HCT116 (cell line): ENCODE results near the gene FTL. TPM values are rescaled to one million over a fixed set of nuclear protein-coding genes. Genes with fewer than 3 reads are reported as not detected.

ENCODE experiments used
- ATAC-seq: fragments of 200-7000 bp; cut with Tn5 transposase; 2 replicates; pipeline ENCODE4 v1.9.1; 2020; ENCODE audit warnings: mild to moderate bottlenecking, moderate library complexity
- BruUV-seq: library from RNA; stranded (reverse); fragments of 400-500 nt; replicated peaks from 2 replicates; lab custom pipeline; 2021; lab: Mats Ljungman, UMichigan
- CTCF ChIA-PET: fragments of 300-600 bp; sonication (Branson Sonifier 250); formaldehyde crosslinking; loops from one replicate; lab custom pipeline; 2021; ENCODE audit warnings: antibody characterized with exemption; lab: Charles Lee
- POLR2A ChIA-PET: fragments of 300-600, 350-600 bp; sonication (Branson Sonifier 250); formaldehyde crosslinking; loops from one replicate; lab custom pipeline; 2021; ENCODE audit warnings: antibody characterized with exemption; lab: Charles Lee
- RAD21 ChIA-PET, 2 experiments: fragments of 300-600 bp; sonication (Branson Sonifier 250); formaldehyde crosslinking; loops; one replicate each; lab custom pipeline; 2023; ENCODE audit warnings: low total read pairs in 2 of 2; ENCODE audit not compliant: uncharacterized antibody in 2 of 2, unreplicated experiment in 2 of 2, low non-redundant PET in 1 of 2; lab: Charles Lee
- DNase-seq: peaks from one replicate; pipeline ENCODE4 v3.0.0-alpha.2; 2010; ENCODE audit warnings: low read depth, low spot score
- H2AFZ ChIP-seq: fragments of 200-600 bp; shearing (Covaris generic), sonication (generic); 2 replicates; pipeline ENCODE4 v1.6.1; 2017; ENCODE audit warnings: low read depth, mixed run types, mixed read lengths, antibody characterized with exemption, low read length; ENCODE audit not compliant: poor library complexity, severe bottlenecking
- H3K27ac ChIP-seq: 2 replicates; pipeline ENCODE4 v1.5.1; 2012; ENCODE audit warnings: low read depth, low read length
- H3K27me3 ChIP-seq: fragments of 200-600 bp; sonication (generic); 2 replicates; pipeline ENCODE4 v1.6.1; 2016; ENCODE audit warnings: mixed run types, low read length, mixed read lengths; ENCODE audit not compliant: insufficient read depth
- H3K36me3 ChIP-seq, 2 experiments: fragments of 200-500 bp in 1 of 2; fragments of 200-600 bp in 1 of 2; sonication (Bioruptor generic) in 1 of 2; sonication (generic) in 1 of 2; 2 replicates each; pipeline versions ENCODE4 v1.5.1 to v1.6.1; 2014 to 2016; ENCODE audit warnings: low read length in 2 of 2, inconsistent platforms in 1 of 2, mixed read lengths in 1 of 2, mixed run types in 1 of 2; ENCODE audit not compliant: insufficient read depth in 2 of 2, control insufficient read depth in 1 of 2
- H3K4me1 ChIP-seq, 2 experiments: fragments of 200-600 bp in 1 of 2; sonication (generic) in 1 of 2; 2 replicates each; pipeline versions ENCODE4 v1.5.1 to v1.6.1; 2012 to 2017; ENCODE audit warnings: low read length in 2 of 2, inconsistent platforms in 1 of 2, mild to moderate bottlenecking in 1 of 2, mixed read lengths in 1 of 2, mixed run types in 1 of 2, moderate library complexity in 1 of 2; ENCODE audit not compliant: insufficient read depth in 2 of 2, control insufficient read depth in 1 of 2
- H3K4me2 ChIP-seq: fragments of 200-600 bp; sonication (generic); 2 replicates; pipeline ENCODE4 v1.6.1; 2017; ENCODE audit warnings: mixed run types, low read length, mixed read lengths
- H3K4me3 ChIP-seq, 2 experiments: fragments of 200-600 bp in 1 of 2; sonication (generic) in 1 of 2; replicated peaks in 1 of 2; 2 replicates each; pipeline ENCODE4 v1.5.1; 2011 to 2016; ENCODE audit warnings: low read length in 2 of 2, control low read depth in 1 of 2, low read depth in 1 of 2, mild to moderate bottlenecking in 1 of 2, mixed read lengths in 1 of 2, mixed run types in 1 of 2
- H3K79me2 ChIP-seq: fragments of 200-600 bp; sonication (generic); 2 replicates; pipeline ENCODE4 v1.6.1; 2017; ENCODE audit warnings: mild to moderate bottlenecking, mixed run types, low read length, moderate library complexity, mixed read lengths; ENCODE audit not compliant: insufficient read depth
- H3K9ac ChIP-seq: fragments of 200-600 bp; sonication (generic); 2 replicates; pipeline ENCODE4 v1.6.1; 2016; ENCODE audit warnings: low read length, mixed read lengths
- H3K9me2 ChIP-seq: fragments of 200-600 bp; sonication (generic), shearing (Covaris generic); 2 replicates; pipeline ENCODE4 v1.6.1; 2017; ENCODE audit warnings: mixed run types, mild to moderate bottlenecking, moderate library complexity; ENCODE audit not compliant: insufficient read depth
- H3K9me3 ChIP-seq, 2 experiments: fragments of 200-500 bp in 1 of 2; fragments of 200-600 bp in 1 of 2; sonication (Bioruptor generic) in 1 of 2; sonication (generic) in 1 of 2; 2 replicates each; pipeline ENCODE4 v1.6.1; 2014 to 2017; ENCODE audit warnings: low read length in 2 of 2, mixed read lengths in 2 of 2, inconsistent platforms in 1 of 2, low read depth in 1 of 2, mild to moderate bottlenecking in 1 of 2, mixed run types in 1 of 2, moderate library complexity in 1 of 2; ENCODE audit not compliant: control insufficient read depth in 1 of 2, insufficient read depth in 1 of 2
- H4K20me1 ChIP-seq: fragments of 200-600 bp; sonication (generic), shearing (Covaris generic); 2 replicates; pipeline ENCODE4 v1.6.1; 2017; ENCODE audit warnings: mixed run types, mild to moderate bottlenecking, moderate library complexity; ENCODE audit not compliant: insufficient read depth
- CBX3 ChIP-seq: IDR thresholded peaks from 2 replicates; pipeline ENCODE4 v1.6.1; 2012; ENCODE audit warnings: low read depth
- CEBPB ChIP-seq: IDR thresholded peaks from 2 replicates; pipeline ENCODE4 v1.6.1; 2012; ENCODE audit warnings: low read depth
- ELF1 ChIP-seq: IDR thresholded peaks from 2 replicates; pipeline ENCODE4 v1.6.1; 2012; ENCODE audit warnings: low read depth, borderline replicate concordance
- EZH2 ChIP-seq: fragments of 200-600 bp; sonication (generic); IDR thresholded peaks from 2 replicates; pipeline ENCODE4 v1.6.1; 2017; ENCODE audit warnings: antibody characterized with exemption, mixed run types
- FOSL1 ChIP-seq: IDR thresholded peaks from 2 replicates; pipeline ENCODE4 v1.6.1; 2012; ENCODE audit warnings: low read depth
- JUND ChIP-seq: IDR thresholded peaks from 2 replicates; pipeline ENCODE4 v1.6.1; 2012
- POLR2AphosphoS5 ChIP-seq: IDR thresholded peaks from 2 replicates; pipeline ENCODE4 v1.6.1; 2011; ENCODE audit warnings: mild to moderate bottlenecking, low read depth, low read length, moderate library complexity
- RAD21 ChIP-seq: IDR thresholded peaks from 2 replicates; pipeline ENCODE4 v1.6.1; 2012; ENCODE audit warnings: low read depth, mild to moderate bottlenecking
- SIN3A ChIP-seq: IDR thresholded peaks from 2 replicates; pipeline ENCODE4 v1.6.1; 2012; ENCODE audit warnings: low read depth
- SP1 ChIP-seq: IDR thresholded peaks from 2 replicates; pipeline ENCODE4 v1.6.1; 2012; ENCODE audit warnings: low read depth
- SRF ChIP-seq: IDR thresholded peaks from 2 replicates; pipeline ENCODE4 v1.6.1; 2012; ENCODE audit warnings: low read depth
- TCF7L2 ChIP-seq: IDR thresholded peaks from 2 replicates; pipeline ENCODE4 v1.7.0; 2011; ENCODE audit warnings: borderline replicate concordance, inconsistent platforms; ENCODE audit not compliant: insufficient read depth, insufficient read length; ENCODE audit errors: extremely low read depth
- YY1 ChIP-seq: IDR thresholded peaks from 2 replicates; pipeline ENCODE4 v1.6.1; 2011; ENCODE audit warnings: low read length, low read depth, moderate library complexity, mild to moderate bottlenecking; ENCODE audit not compliant: insufficient replicate concordance; ENCODE audit errors: extremely low read depth
- ZNF274 ChIP-seq: fragments of 200-500 bp; sonication (Bioruptor generic); IDR thresholded peaks from 2 replicates; pipeline ENCODE4 v1.6.1; 2014; ENCODE audit warnings: mild to moderate bottlenecking, low read depth, low read length, inconsistent platforms
- intact Hi-C: fragments of 100-400 bp; cut with micrococcal nuclease; formaldehyde crosslinking; loops from 2 replicates; pipeline ENCODE4 v1.10.0; 2022
- total RNA-seq: library from RNA; stranded (reverse); gene quantifications from one replicate; pipeline ENCODE4 v1.2.1, GENCODE V29; 2021; ENCODE audit not compliant: unreplicated experiment
- TF ChIP-seq, protein P1 (sequence below): IDR thresholded peaks from 2 replicates; pipeline ENCODE4 v1.6.1; 2012
- TF ChIP-seq, protein P2 (sequence below): IDR thresholded peaks from 2 replicates; pipeline ENCODE4 v1.6.1; 2011; ENCODE audit warnings: mild to moderate bottlenecking, low read length, moderate library complexity; ENCODE audit not compliant: insufficient replicate concordance; ENCODE audit errors: extremely low read depth
- TF ChIP-seq, protein P3 (sequence below): IDR thresholded peaks from 2 replicates; pipeline ENCODE4 v1.6.1; 2012
- TF ChIP-seq, protein P4 (sequence below), 3 experiments: fragments of 200-600 bp in 1 of 3; sonication (generic) in 1 of 3; IDR thresholded peaks in 2 of 3; conservative IDR thresholded peaks in 1 of 3; 2 replicates each; pipeline ENCODE4 v1.5.1; 2012 to 2017; ENCODE audit warnings: low read depth in 2 of 3, low read length in 2 of 3, antibody characterized with exemption in 1 of 3, borderline replicate concordance in 1 of 3, control low read depth in 1 of 3, mild to moderate bottlenecking in 1 of 3, mixed read lengths in 1 of 3, mixed run types in 1 of 3, moderate library complexity in 1 of 3; ENCODE audit not compliant: insufficient read depth in 1 of 3

FTL gene
- total RNA-seq, 1 experiment from 2014 or later = 1,885 TPM

DNA sequence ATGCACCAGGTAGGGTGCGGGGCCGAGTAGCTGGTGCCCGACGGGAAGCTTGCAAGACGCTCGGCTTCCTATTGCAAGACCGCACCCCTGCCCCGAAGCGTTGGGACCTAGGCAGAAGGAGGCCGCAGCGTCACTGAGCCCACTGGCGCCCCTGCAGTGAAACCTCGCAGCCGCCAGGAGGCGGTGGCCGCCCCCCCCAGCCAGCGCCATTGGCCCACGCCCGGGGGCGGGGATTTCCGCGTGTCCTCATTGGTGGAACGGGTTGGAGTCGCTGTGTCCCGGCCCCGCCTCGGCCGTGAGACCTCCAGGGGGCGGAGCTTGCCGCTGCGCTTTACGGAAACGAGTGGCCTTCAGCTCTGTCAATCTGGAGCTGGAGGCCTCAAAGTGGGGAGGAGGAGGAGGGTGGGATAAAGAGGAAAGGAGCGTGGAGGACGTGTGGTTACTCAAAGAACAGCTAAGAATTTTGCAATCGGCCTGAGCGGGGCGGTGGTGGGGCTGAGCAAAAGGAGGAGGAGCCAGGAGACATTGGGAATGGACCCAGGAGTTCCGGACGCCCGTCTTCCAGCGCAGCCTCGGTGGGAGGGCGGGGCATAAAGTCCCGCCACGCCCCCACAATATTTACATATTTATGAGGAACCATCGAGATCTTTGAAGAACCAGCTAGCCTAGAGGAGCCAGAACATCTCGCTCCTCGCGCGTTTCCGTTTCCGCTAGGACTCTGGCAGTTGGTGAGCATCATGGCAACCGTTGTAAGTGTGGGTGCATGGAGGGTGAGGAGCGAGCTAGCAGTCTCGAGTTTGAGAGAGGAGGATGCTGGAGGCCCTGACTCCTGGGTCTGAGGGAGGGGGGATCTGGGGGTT is 28.3 kb downstream of the FTL start, which contains the start of the genes GYS1 and RUVBL2:
TSS of gene GYS1 (minus strand) at position 135 of the 860 bp plus-strand sequence. CDS start 197 bp downstream, outside the sequence.
TSS of gene RUVBL2 (plus strand) at position 713 of the 860 bp plus-strand sequence. CDS start at position 738, 25 bp downstream.
- Histone ChIP-seq H3K9me3 (no peaks in the 10 kb centered on the region), H3K9me2 (no peaks in the 10 kb centered on the region), H4K20me1 (peaks cover 14% of the 10 kb centered on the region; the same call in 1 of the 2 replicates), H3K27ac (peak within 1 kb of the TSS; percentile 75), H3K27me3 (no peaks in the 10 kb centered on the region), H3K36me3 (peaks cover 5 to 8% of the 10 kb centered on the region in 2 experiments; a peak in 1 of 4 replicates), H2AFZ (no peak within 1 kb of the TSS), H3K4me3 (peak within 1 kb of the TSS; percentile 75 to 77), H3K9ac (peak within 1 kb of the TSS; percentile 97), H3K4me2 (peak within 1 kb of the TSS; percentile 92), H3K4me1 (peaks cover 15 to 34% of the 10 kb centered on the region in 2 experiments), H3K79me2 (peaks cover 73% of the 10 kb centered on the region)
- DNase-seq (peak; percentile 99), ATAC-seq (peak; percentile 91)
- intact Hi-C loops = no loop called here
- ChIA-PET RAD21 (interaction anchor here (0.6 to 1.0 kb wide), 4 partner anchors 20 to 683 kb away, joined by 3 to 5 read pairs (median 4); partner anchors contain the start of gene NTF4 (in 1 of the 2)), POLR2A (interaction anchor here (0.6 to 3.1 kb wide), 23 partner anchors 10 to 683 kb away, joined by 3 to 17 read pairs (median 5); partner anchors contain the start of genes CGB7, DHDH, FTL and RPL18), CTCF (interaction anchor here (0.6 to 2.5 kb wide), 41 partner anchors 10 to 460 kb away, joined by 3 to 44 read pairs (median 4); partner anchors contain the start of genes ALDH16A1, BCAT2, CGB2 and CGB7)
- no TSS peak for BruUV-seq
- TF ChIP-seq, protein P1, sequence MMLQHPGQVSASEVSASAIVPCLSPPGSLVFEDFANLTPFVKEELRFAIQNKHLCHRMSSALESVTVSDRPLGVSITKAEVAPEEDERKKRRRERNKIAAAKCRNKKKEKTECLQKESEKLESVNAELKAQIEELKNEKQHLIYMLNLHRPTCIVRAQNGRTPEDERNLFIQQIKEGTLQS = no peak
- TF ChIP-seq JUND (no peak), SP1 (peak; percentile 96), EZH2 (no peak), YY1 (peak; percentile 89), POLR2AphosphoS5 (peak; percentile 96), FOSL1 (no peak), SIN3A (peak; percentile 63; the same call in 1 of the 2 replicates), TCF7L2 (peak; percentile 38), RAD21 (no peak; the same call in none of the 2 replicates), CEBPB (no peak; the same call in 1 of the 2 replicates), CBX3 (no peak), ZNF274 (no peak), ELF1 (no peak), SRF (no peak)
- TF ChIP-seq, protein P2, sequence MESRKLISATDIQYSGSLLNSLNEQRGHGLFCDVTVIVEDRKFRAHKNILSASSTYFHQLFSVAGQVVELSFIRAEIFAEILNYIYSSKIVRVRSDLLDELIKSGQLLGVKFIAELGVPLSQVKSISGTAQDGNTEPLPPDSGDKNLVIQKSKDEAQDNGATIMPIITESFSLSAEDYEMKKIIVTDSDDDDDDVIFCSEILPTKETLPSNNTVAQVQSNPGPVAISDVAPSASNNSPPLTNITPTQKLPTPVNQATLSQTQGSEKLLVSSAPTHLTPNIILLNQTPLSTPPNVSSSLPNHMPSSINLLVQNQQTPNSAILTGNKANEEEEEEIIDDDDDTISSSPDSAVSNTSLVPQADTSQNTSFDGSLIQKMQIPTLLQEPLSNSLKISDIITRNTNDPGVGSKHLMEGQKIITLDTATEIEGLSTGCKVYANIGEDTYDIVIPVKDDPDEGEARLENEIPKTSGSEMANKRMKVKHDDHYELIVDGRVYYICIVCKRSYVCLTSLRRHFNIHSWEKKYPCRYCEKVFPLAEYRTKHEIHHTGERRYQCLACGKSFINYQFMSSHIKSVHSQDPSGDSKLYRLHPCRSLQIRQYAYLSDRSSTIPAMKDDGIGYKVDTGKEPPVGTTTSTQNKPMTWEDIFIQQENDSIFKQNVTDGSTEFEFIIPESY = no peak
- TF ChIP-seq, protein P3, sequence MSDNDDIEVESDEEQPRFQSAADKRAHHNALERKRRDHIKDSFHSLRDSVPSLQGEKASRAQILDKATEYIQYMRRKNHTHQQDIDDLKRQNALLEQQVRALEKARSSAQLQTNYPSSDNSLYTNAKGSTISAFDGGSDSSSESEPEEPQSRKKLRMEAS = peak; percentile 86
- TF ChIP-seq, protein P4, sequence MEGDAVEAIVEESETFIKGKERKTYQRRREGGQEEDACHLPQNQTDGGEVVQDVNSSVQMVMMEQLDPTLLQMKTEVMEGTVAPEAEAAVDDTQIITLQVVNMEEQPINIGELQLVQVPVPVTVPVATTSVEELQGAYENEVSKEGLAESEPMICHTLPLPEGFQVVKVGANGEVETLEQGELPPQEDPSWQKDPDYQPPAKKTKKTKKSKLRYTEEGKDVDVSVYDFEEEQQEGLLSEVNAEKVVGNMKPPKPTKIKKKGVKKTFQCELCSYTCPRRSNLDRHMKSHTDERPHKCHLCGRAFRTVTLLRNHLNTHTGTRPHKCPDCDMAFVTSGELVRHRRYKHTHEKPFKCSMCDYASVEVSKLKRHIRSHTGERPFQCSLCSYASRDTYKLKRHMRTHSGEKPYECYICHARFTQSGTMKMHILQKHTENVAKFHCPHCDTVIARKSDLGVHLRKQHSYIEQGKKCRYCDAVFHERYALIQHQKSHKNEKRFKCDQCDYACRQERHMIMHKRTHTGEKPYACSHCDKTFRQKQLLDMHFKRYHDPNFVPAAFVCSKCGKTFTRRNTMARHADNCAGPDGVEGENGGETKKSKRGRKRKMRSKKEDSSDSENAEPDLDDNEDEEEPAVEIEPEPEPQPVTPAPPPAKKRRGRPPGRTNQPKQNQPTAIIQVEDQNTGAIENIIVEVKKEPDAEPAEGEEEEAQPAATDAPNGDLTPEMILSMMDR (IDR thresholded peaks at IDR 0.05 in 2 of 3, conservative IDR thresholded peaks at IDR 0.05 in 1 of 3; ENCODE audit: borderline replicate concordance in 1 of 3, insufficient read depth in 1 of 3, low read depth in 2 of 3, low read length in 2 of 3) = peak; percentile 73 to 85 (median 85)
